ENCODE data around the gene CENPX.

CENPX gene

DNA sequence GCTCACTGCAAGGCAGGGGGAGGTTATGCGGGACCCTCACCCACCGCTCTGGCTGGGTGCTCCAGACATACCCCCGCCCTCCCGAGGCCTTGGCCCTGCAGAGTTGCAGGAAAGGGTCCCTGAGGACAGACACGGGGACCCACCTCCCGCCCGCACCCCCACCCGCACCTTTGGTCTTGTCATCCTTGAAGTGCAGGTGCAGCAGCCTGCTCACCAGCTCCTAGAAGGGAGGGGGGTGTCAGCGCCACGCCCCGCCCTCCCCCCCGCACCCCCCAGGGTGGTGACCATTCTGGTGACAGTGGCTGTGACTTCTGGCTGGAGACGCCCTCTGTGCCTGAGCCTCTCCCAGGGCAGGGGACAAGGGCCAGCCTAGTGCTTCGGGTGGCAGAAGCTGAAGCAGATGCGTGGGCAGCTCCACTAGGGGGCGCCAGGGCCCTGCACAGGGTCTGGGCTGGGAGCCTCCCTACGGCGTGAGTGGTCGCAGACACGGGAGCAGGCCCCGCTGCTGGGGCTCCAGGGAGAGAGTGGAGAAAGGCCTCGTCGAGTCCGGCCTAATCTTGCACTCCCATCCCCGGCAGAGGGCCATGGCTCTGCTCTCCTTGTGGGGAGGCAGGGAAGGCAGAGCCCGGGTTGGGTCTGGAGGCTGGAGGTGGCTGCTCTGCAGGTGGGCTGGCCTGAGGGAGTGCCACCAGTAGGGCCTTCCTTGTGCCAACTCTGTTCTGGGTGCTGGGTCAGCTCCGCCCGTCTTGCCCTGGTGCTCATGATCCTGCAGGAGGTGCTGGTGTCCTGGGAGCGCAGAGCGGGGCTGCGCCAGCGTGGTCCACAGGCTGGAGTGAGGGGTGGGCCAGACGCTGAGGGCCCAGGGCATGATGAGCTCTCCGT lies 2.7 kb downstream of the CENPX start:
- TF ChIP-seq, protein P1, sequence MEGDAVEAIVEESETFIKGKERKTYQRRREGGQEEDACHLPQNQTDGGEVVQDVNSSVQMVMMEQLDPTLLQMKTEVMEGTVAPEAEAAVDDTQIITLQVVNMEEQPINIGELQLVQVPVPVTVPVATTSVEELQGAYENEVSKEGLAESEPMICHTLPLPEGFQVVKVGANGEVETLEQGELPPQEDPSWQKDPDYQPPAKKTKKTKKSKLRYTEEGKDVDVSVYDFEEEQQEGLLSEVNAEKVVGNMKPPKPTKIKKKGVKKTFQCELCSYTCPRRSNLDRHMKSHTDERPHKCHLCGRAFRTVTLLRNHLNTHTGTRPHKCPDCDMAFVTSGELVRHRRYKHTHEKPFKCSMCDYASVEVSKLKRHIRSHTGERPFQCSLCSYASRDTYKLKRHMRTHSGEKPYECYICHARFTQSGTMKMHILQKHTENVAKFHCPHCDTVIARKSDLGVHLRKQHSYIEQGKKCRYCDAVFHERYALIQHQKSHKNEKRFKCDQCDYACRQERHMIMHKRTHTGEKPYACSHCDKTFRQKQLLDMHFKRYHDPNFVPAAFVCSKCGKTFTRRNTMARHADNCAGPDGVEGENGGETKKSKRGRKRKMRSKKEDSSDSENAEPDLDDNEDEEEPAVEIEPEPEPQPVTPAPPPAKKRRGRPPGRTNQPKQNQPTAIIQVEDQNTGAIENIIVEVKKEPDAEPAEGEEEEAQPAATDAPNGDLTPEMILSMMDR (IDR thresholded peaks at IDR 0.05; ENCODE audit: extremely low read depth, missing control alignments), result peak; percentile 90

DNA sequence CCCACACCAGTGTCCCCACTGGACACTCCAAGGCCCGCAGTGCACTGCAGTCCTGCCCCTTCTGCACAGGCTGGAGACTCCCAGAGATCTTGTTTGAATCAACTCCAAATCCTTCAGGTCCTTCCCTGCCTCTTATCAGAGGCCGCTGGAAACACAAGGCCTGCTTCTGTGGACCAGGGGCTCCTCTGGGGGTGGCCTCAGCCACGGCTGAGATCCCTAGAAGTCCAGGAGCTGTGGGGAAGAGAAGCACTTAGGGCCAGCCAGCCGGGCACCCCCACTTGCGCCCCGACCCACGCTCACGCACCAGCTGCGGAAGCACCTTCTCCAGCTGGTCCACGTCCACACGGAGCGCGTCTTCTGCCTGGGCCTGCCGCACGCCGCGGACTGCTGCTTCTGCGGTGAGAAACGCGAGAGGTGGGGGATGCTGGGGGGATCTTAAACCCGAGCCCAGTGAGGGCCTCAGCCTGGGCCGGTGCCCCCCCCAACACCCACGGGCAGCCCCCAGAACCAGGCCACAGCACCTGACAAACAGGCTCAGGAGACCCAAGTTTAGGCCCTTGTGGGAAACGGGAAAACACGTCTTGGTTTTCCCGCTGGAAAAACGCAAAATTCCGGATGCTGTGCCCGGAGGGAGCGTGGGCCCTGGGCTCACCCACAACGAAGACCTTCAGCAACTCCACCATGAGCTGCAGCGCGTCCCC lies 3.5 kb downstream of the CENPX start:
- TF ChIP-seq, protein P1 (IDR thresholded peaks at IDR 0.05; ENCODE audit: extremely low read depth, missing control alignments), result no peak

More for the DNA sequence above, 2.7 kb downstream of the CENPX start:
- peak; percentile 88 for DNase-seq (ENCODE audit: low spot score)

GRCh38 chr17:82018152-82018988 lies 4.3 kb downstream of the CENPX start:
- TF ChIP-seq, protein P1 (IDR thresholded peaks at IDR 0.05; ENCODE audit: extremely low read depth, missing control alignments), result no peak
- no peak for DNase-seq (ENCODE audit: low spot score)

More for the DNA sequence above, 3.5 kb downstream of the CENPX start:
- no peak for DNase-seq (ENCODE audit: low spot score)

DNA sequence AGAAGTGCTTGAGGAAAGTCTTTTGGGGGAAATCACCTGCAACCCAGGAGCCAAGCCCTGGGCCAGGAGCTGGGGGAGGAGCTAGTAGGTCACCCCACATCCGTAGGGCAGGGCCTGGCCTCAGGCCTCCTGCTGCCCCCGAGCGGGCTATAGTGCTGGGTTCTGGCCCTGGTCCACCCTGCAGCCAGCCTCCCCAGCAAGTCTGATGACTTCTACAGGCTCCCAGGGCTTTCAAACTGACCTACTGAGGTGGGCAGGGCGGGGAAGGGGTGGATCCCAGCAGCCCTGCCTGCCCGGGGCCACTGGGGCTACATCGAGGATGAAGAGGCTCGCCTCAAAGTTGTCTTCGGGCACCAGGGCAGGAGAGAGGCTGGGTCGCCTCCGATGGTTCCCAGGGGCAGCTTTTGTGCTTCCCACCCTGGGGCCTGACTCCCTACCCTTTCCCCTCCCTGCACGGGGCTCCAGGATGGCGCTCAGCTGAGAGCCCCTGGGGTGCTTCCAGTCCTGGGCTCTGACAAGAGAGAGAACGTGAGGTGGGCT lies 5.0 kb downstream of the CENPX start:
- TF ChIP-seq, protein P1 (IDR thresholded peaks at IDR 0.05; ENCODE audit: extremely low read depth, missing control alignments), result no peak
- DNase-seq (ENCODE audit: low spot score), result no peak

GRCh38 chr17:82016875-82017459 lies 5.7 kb downstream of the CENPX start:
- no peak for DNase-seq (ENCODE audit: low spot score)
- TF ChIP-seq, protein P1 (IDR thresholded peaks at IDR 0.05; ENCODE audit: extremely low read depth, missing control alignments), result no peak

DNA sequence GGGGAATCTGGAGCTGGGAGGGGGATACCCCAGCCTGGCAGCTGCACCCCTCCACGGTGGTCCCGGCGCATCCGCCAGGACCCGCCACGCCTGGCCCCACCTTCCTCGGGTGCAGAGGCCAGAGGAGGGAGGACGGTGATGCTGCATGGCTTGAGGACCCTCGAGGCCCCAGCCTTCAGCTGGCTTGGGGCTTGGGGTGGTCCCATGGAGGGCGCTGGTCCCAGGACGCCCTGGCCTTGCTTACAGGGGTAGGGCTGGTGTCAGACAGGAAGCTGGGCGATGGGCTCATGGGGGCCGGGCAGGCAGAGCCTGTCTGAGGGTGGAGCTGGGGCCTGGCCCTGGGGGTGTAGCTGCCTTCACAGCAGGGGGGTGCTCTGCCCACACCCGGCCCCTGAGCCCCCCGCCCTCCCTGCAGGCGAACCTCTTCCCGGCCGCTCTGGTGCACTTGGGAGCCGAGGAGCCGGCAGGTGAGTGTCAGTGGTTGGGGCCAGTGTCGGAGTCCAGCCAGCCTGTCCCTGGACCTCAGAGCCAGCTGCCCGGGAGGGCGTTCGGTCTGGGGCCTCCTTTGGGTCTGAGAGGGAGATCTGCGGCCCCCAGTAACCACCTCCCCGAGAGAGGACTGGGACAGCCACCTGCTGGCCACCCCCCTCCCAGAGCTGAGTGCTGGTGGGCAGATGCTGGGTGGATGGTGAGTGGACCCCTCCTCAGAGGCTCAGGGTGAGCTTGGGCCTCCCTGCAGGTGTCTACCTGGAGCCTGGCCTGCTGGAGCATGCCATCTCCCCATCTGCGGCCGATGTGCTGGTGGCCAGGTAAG lies 6.4 kb downstream of the CENPX start:
- TF ChIP-seq, protein P1 (IDR thresholded peaks at IDR 0.05; ENCODE audit: extremely low read depth, missing control alignments), result no peak
- DNase-seq (ENCODE audit: low spot score), result no peak
